ENCODE data around the gene SLC22A4.

SLC22A4 gene

DNA sequence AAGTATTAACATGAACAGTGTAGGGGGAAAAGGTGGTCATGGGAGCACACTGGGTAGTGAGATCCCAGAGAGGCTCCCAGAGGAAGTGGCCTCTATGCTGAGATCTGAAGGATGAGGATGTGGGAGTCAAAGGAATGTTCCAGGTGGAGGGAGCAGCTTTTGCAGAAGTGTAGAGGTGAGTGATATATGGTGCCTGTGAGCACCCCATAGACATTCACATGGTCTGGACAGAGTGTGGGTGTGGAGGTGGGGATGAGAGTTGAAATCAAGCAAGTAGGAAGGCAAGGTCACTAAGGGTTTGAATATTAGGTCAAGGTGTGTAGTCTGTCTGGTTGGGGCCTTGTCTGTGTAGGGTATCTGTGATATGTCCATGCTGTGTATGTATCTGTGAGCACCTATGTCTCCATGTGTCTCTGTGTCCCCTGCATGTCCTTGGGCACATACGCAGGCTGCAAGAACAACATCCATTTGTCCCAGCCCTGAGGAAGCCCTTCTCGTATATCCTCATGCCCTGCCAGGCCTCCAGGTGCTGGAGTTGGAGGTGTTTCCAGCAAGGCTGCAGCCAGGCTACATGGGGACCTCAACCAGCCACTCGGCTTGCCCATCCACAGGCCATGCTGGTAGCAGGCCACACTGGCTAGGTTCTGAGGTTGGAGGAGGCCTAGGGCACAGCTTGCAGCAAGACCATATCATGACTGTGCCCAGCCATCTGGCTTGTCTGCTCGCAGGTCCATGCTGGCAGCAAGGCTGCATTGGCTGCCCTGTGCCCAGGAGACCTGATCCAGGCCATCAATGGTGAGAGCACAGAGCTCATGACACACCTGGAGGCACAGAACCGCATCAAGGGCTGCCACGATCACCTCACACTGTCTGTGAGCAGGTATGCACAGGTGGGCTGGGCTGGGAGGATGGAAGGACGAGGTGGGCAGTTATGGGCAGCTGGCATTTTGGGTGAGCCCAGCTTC is 32.0 kb upstream of the SLC22A4 start:
- in situ Hi-C loops (cut with MboI; ENCODE audit: low sequenced_read_pairs) = no loop called here

DNA sequence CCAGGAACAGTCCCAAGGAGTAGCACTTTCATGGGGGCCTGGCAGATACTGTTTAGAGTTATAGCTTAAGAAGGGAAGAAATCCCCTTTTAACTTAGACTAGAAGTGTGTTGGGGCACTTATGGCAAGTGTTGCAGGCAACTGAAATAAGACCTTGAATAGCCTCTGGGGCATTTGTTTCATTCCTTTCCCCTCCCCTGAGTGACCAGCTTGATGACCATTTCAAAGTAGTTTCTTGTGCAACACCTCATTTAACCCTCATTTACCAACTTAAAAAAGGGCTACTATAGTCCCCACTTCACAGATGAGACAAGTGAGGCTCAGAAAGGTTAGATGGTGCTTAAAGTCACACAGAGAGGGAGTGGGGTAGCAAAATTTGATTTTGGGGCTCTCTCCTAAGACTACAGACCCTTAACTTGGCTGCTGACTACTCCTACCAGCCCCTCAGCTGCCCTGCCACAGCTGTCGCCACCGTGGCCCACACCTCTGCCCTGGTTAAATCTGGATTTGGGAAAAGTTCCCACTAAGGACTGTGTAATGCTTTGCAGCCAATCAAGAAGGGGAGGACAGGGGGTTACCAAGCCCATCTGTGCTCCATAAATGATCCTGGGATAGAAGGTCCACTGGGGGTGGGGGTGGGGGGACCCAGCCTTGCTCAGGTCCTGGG is 31.2 kb upstream of the SLC22A4 start:
- in situ Hi-C loops (cut with MboI; ENCODE audit: low sequenced_read_pairs) = no loop called here

DNA sequence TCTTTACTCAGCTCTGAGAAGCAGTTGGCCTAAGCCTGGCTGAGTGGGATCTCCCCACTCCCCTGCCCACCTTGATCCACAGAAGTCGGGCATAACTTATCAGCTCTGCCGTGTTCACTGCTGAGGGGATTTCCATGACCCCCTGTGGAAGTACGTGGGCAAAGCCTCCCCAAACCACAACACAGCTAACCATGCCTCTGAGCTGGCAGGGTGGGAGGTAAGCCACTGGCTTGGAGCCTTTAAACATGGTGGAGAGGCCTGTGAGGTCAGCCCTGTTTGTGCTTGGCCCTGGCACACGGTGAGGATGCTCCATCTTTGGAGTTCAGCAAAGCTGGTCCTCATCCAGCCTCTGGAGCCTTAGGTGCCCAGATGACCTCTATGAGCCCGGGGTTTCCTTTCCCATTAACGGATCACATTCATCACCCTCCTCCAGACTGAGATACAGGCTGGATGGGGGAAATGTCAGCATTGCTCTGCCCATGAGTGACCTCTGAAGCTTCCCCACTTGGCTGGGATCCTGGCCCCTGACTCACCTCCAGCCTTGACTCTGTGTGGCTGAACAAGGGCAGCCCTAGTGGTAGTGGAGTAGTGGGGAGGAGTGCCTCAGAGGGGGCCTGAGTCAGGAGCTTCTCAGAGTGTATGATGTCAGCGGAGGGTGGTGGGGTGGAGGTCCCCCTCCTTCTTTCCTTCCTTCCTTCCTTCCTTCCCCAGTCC is 30.5 kb upstream of the SLC22A4 start:
- in situ Hi-C loops (cut with MboI; ENCODE audit: low sequenced_read_pairs) = no loop called here

DNA sequence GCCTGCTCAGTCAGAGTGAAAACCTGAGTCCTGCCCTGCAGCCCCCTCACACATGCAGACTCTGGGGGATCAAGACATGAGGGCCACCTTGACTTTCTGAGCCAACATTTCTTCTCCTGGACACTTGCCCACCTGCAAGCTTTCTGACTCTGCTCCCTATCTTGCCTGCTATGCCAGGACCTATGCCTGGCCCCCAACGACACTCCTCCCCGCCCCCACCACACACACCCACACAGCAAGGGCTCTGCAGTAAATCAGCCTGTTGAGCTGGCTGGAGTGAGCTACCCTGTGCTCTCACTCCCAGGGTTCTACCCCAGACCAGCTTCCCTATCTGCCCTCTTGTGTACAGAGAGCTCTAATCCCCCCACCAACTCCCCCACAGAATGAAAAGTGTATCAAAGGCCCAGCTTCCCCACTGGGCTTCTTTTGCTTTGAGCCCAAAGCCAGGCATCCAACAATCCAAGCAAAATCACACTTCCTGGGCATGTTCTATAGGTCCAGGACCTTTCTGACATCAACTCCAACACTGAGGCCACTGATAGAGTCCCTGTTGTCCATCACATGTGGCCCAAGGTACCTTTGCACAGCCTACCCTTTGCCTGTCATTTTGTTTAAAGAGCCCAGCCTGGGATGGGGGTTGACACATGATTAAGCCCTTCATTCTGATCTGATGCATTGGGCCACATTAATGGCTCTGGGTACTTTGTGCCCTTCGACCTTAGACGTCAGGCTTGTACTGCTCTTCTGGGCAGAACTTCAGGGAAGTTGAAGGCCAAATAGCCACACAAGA is 29.5 kb upstream of the SLC22A4 start:
- in situ Hi-C loops (cut with MboI; ENCODE audit: low sequenced_read_pairs) = no loop called here

DNA sequence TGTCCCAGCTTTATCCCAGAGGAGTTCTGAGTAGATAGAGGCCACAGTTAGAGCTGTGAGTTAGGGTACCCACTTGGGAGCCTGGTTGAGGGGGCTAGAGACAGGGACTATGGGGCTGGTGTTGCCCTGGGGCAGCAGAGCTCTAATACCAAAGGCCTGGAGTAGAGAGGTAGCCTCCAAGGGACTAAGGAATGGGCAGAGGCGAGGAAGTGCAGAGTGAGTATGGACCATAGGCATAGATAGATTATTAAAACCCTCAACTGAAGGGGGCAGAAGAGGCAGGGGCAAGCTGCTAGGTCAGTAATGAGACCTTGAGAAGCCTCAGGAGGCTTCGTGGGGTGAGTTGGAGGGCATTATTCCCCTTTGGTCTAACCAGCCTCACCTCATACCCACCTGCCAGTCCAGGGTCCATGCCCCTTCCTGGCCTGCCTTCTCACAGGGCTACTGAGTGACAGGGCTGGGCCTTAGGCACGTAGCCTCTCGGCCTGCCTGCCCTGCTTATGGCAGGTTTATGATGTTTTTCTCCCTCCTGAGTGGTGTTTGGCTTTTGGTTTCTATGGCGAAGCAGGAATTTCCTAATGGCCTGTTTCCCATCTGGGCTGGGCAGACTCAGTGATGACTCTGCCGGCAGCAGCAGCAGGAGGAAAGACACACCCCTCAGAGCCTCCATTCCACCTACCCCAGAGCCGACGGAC is 28.7 kb upstream of the SLC22A4 start:
- in situ Hi-C loops (cut with MboI; ENCODE audit: low sequenced_read_pairs) = no loop called here

DNA sequence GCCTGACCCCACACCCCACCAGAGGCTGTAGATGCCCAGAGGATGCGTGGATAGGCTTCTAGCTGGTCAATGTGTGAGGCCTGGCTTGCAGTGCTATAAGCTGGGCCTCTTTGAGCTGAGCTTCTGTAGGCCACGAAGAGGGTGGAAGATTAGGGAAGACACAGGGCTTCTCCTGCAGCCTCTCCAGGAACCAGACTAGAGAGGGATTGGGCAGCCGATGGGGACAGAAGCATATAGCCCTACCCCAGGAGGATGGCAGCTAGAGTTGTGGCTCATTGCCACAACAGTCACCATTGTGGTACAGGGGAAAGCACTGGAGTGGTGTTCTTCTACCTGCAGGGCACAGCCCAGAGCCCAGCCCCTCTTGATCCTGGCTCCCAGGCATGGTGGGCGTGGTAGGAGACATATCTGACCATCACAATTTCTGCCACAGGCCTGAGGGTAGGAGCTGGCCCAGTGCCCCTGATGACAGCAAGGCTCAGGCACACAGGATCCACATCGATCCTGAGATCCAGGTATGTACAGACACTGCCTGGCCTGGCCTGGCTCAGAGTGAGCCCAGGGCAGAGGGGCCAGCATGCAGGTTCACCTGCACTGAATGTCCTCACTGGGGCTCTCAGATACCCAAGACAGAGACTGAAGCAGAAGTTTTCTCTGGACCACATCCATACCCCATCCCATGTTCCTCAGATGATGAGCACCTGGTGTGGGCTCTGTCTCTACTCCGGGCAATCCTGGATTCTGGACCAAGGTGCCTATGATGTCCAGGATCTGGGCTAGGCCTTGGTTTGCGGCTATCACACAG is 28.0 kb upstream of the SLC22A4 start:
- in situ Hi-C loops (cut with MboI; ENCODE audit: low sequenced_read_pairs) = no loop called here

DNA sequence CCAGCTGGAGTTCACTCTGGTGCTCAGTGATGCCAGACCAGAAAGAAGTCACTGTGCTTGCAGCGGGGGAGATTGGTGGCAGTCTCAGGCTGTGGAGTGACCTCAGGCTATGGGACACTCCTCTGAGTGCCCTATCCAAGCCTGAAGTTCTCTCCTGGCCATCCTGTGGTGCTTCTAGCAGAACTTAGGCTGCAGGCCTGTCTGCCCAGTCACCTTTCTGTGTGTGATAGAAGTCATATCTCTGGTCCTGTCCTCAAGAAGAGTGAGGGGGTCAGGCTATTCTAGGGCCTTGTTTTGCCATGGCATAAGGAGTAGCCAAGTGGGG is 27.4 kb upstream of the SLC22A4 start:
- in situ Hi-C loops (cut with MboI; ENCODE audit: low sequenced_read_pairs) = no loop called here

DNA sequence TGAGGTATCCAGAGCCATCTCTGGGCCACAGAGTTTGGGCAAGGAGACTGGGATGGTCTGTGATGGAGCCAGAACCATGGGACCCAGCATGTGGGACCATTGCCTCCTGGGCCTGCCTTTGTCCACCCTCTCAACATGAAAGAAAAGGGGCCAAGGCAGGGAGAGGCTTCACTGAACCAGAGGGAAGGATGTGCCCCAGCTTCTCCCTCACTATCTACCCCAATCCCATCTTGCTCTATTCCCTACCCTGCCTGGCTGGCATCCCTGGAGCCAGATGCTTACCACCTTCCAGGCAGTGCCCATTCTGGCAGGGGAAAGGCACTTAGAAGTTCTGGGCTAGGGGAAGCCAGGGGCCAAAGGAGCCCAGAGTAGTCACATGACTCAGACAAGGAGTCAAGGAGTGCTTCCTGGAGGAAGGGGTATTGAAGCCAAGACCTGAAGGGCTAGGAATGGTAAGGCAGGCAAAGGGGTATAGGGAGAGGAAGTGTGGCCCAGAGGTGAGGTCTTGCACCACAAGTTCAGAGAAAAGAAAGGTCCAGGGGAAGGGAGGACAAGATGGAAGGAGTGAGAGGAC is 26.9 kb upstream of the SLC22A4 start:
- in situ Hi-C loops (cut with MboI; ENCODE audit: low sequenced_read_pairs) = no loop called here

DNA sequence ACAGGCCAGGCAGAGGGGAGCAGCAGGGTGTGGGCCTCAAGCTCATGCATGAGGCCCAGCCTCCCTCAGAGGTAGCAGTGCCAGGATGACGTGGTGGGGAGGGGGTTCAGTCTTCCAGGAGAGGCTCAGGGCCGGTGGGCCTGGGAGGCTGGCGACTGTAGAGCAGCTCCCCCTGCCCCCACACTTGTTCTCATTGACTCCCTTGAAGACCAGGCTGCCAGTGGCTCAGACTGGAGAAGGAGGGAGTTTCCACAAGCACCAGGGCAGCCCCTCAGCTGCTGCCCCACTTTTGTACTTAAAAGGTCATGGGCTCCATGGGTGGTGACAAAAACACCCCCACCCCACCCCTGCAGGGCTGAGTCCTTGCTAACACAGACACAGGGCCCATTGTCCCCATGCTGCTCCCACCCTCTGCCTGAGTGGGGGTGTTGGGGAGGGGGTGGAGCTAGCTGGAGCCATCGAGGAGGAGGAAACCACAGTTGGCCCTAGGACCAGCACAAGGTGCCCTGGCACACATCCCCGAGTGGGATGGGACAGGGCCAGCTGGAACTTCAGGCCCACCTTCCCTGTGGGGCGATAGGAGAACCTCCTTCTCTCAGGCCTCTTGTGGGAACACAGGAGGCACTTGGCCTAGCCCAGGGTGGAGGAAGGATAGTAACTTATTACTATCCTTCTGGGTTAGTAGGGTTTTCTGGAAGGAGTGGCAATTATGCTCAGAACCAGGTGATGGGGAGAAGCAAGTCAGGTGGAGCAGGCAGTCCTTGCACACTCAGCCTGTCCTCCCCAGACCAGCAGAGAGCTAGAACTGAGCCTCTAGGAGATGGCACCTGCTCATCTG is 26.0 kb upstream of the SLC22A4 start:
- in situ Hi-C loops (cut with MboI; ENCODE audit: low sequenced_read_pairs) = no loop called here

DNA sequence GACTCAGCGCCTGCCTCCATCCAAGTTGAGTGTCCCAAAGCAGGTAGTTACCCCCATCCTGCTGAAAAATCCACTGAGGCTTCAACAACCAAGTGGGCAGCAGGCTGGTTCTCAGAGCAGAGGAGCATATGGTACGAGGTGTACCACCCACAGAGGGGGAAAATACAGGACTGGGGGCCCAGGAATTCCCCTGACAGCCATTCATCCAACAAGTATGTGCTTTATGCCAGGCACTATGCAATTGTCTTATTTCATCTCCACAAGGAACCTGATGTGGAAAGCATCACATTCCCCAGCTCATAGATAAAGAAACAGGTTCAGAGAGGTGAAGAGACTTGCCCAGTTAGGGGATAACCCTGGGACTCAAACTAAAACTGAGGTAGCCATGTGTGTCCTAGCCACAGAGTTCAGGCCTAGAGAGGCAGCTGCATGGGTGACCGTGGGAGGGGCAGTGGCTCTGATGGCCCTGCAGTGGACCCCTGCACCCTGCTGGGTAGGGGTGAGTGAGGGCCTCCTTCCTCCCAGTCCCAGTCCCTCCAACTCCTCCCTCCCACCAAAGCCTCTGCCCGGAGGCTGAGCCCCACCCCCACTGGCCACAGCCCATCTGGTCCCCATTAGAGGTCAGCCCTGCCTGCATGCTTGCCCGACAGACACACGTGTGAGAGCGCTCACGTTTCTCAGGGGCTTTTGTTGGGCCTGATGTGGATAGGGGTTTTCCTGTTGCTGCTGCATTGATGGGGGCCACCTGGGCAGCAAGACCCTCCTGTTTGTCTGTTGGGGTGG is 25.2 kb upstream of the SLC22A4 start:
- in situ Hi-C loops (cut with MboI; ENCODE audit: low sequenced_read_pairs) = no loop called here

DNA sequence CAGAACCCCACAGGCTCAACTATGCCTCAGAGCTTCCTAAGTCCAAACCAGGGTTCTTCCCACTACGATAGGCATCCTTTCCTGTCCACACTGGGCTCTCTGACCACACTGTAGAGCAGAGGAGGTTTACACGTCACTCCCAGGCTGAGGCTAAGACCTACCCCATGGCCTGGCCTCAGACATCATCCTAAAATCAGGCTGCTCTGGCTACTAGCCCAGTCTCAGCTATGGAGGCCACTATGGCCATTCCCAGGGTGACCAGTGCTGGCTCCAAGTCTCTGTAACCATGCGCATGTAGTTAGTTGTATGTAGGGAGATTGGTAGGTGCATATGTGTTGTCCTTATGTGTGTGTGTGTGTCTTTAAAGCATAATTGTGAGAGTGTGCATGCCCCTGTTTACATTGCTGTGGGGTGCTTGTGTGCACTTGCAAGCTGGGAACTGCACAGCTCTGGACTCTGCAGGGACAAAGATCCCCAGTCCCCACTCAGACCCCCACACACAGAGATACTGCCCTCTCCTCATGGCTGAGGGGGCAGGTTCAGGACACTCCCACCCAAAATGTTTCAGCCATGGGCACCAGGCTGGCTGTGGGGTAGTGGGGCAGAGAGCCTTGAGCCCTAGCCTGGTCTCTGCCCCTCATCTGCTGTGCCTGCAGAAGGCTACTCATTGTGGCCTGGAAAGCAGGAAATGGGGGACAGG is 24.4 kb upstream of the SLC22A4 start:
- in situ Hi-C loops (cut with MboI; ENCODE audit: low sequenced_read_pairs) = no loop called here

DNA sequence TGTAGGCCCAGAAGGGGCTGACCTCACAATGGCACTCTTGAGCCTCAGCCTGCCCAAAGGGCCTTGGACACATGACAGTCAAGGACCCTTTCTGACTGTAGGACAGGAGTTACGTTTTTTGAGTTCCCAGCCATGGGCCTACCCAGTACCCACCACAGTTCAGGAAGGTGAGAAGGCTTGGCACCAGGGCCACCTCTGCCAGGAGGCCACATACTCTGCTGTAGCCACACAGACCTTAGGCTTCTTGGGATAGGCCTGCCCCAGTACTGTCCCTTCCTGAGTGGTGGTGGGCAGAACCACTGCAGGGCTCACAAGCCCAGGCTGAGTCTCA is 23.9 kb upstream of the SLC22A4 start:
- in situ Hi-C loops (cut with MboI; ENCODE audit: low sequenced_read_pairs) = no loop called here

DNA sequence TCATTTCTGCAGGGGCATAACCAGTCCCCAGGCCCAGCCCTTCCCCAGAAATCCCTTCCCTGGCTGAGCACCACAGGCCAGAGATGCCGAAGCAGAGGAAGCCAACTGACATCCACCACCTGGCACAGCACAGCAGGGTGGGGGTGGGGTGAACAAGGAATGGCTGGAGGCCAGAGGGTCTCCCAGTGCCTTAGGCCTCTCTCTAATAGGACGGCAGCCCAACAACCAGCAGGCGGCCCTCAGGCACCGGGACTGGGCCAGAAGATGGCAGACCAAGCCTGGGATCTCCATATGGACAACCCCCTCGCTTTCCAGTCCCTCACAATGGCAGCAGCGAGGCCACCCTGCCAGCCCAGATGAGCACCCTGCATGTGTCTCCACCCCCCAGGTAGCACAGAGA is 23.5 kb upstream of the SLC22A4 start:
- in situ Hi-C loops (cut with MboI; ENCODE audit: low sequenced_read_pairs) = no loop called here

DNA sequence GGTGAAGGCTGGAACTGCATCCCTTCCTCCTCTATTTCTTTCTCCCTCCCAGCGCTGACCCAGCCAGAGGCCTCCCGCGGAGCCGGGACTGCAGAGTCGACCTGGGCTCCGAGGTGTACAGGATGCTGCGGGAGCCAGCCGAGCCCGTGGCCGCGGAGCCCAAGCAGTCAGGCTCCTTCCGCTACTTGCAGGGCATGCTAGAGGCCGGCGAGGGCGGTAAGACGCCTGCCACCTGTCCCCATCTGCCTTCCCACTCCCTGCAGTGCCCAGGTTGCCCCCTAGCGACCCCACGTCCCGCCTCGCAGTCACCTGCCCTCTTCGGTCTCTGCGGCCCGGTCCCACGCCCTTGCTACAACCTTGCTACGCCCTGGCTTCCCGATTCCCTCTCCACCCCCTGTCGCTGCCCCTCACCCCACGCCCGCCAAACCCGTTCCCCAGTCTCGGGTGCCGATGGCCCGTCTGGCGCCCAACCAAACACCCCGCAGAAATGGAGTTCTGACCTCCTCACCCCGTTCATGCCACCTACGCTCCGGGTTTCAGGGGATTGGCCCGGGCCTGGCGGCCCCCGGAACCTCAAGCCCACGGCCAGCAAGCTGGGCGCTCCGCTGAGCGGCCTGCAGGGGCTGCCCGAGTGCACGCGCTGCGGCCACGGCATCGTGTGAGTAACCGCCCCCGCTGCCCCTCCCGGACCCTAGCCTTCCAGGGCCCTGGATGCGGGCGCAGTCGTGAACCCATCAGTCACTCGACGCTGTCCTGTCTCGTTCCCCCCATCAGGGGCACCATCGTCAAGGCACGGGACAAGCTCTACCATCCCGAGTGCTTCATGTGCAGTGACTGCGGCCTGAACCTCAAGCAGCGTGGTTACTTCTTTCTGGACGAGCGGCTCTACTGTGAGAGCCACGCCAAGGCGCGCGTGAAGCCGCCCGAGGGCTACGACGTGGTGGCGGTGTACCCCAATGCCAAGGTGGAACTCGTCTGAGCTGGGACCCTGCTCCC is 22.6 kb upstream of the SLC22A4 start:
- in situ Hi-C loops (cut with MboI; ENCODE audit: low sequenced_read_pairs) = no loop called here

DNA sequence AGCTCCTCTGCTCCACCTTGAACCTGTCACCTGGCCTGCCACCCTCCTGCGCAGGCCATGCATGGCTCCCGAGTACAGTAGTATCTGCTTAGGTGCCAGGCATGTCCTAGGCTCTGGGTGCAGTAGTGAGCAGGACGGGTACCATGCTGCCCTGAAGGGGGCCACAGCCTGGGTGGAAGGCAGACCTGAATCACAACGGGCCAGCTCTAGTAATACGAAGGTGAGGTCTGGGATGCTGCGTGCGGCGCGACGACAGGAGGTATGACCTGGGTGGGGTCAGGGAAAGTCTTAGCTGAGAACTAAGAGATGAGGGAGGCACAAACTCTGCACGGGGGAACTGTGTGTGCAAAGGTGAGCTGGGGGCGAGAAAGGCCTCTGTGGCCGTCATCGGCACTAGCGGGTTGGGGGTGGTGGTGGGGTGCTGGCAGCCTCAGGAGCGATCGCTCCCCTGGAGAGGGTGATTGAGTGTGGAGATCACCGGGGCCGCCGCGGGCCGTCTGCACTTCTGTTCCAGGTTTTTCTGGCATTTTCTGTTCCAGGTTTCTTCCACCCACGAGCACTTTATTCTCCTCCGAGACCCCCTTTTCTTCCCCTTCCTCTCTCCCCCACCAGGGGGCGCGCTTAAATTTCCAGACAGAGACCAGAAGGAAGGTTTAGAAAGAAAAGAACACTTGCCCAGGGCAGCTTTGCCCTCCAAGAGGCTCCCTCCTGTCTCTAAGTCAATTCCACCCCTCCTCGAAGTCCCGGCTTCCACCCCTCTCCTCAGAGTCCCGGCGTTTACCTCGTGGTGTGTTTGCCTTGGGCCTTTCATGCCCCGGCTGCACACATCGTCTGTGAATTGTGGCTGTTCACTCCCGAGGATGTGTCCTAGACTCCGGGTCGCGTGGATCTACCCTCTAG is 21.6 kb upstream of the SLC22A4 start:
- in situ Hi-C loops (cut with MboI; ENCODE audit: low sequenced_read_pairs) = no loop called here

All from hTERT RPE-1 (cell line).